ENCODE data around the gene MON2.
"Not testable (repeated sequence)": the region's sequence is repeated elsewhere in the genome, so short reads cannot be mapped to it uniquely, and the experiment has no call there.

Gene MON2

GRCh38 chr12:62468935-62469334 lies 2.3 kb downstream of the MON2 start:
- H3K4me3 ChIP-seq, result peak overlapping the region in 1 of 7 experiments; percentile 91
- H3K27ac ChIP-seq, result no peak overlapping the region

GRCh38 chr12:62469704-62470103 lies 3.1 kb downstream of the MON2 start:
- no peak overlapping the region for H3K4me3 ChIP-seq
- H3K27ac ChIP-seq, result no peak overlapping the region

GRCh38 chr12:62471734-62472133 lies 5.1 kb downstream of the MON2 start:
- Histone ChIP-seq H3K4me3 (no peak overlapping the region), H3K27ac (no peak overlapping the region)

GRCh38 chr12:62472472-62472871 lies 5.8 kb downstream of the MON2 start:
- no peak overlapping the region for H3K4me3 ChIP-seq
- no peak overlapping the region for H3K27ac ChIP-seq

GRCh38 chr12:62481843-62482540 lies 15.4 kb downstream of the MON2 start:
- Histone ChIP-seq H3K27ac (no peak overlapping the region), H3K4me3 (no peak overlapping the region)

GRCh38 chr12:62482769-62483168 lies 16.1 kb downstream of the MON2 start:
- no peak overlapping the region for H3K4me3 ChIP-seq
- H3K27ac ChIP-seq, result no peak overlapping the region

GRCh38 chr12:62484233-62484632 lies 17.6 kb downstream of the MON2 start:
- Histone ChIP-seq H3K27ac (no peak overlapping the region), H3K4me3 (no peak overlapping the region)

GRCh38 chr12:62505786-62506185 lies 39.2 kb downstream of the MON2 start:
- no peak overlapping the region for H3K27ac ChIP-seq
- H3K4me3 ChIP-seq, result no peak overlapping the region

- no peak overlapping the region for H3K4me3 ChIP-seq
- H3K27ac ChIP-seq, result no peak overlapping the region
Observed at GRCh38 chr12:62512901-62513300, 46.3 kb downstream of the MON2 start.

- not testable (repeated sequence) for H3K4me3 ChIP-seq, H3K27ac ChIP-seq
Observed at GRCh38 chr12:62514080-62514479, 47.5 kb downstream of the MON2 start.

- Histone ChIP-seq H3K4me3 (no peak overlapping the region), H3K27ac (no peak overlapping the region)
Observed at GRCh38 chr12:62516927-62517326, 50.3 kb downstream of the MON2 start.

- no peak overlapping the region for H3K27ac ChIP-seq
- H3K4me3 ChIP-seq, result no peak overlapping the region
Observed at GRCh38 chr12:62517887-62518286, 51.3 kb downstream of the MON2 start.

- H3K27ac ChIP-seq, result no peak overlapping the region
- no peak overlapping the region for H3K4me3 ChIP-seq
Observed at GRCh38 chr12:62519043-62519442, 52.4 kb downstream of the MON2 start.

GRCh38 chr12:62520361-62520760 lies 53.7 kb downstream of the MON2 start:
- no peak overlapping the region for H3K27ac ChIP-seq
- no peak overlapping the region for H3K4me3 ChIP-seq

GRCh38 chr12:62522984-62523383 lies 56.4 kb downstream of the MON2 start:
- H3K27ac ChIP-seq, result no peak overlapping the region
- no peak overlapping the region for H3K4me3 ChIP-seq

GRCh38 chr12:62523619-62524018 lies 57.0 kb downstream of the MON2 start:
- no peak overlapping the region for H3K27ac ChIP-seq
- no peak overlapping the region for H3K4me3 ChIP-seq

- Histone ChIP-seq H3K27ac (peak overlapping the region in 1 of 21 experiments; percentile 14), H3K4me3 (no peak overlapping the region)
Observed at GRCh38 chr12:62525271-62525670, 58.6 kb downstream of the MON2 start.

- no peak overlapping the region for H3K27ac ChIP-seq
- no peak overlapping the region for H3K4me3 ChIP-seq
Observed at GRCh38 chr12:62530596-62530995, 64.0 kb downstream of the MON2 start.

- Histone ChIP-seq H3K27ac (no peak overlapping the region), H3K4me3 (no peak overlapping the region)
Observed at GRCh38 chr12:62532333-62532732, 65.7 kb downstream of the MON2 start.

- Histone ChIP-seq H3K4me3 (no peak overlapping the region), H3K27ac (no peak overlapping the region)
Observed at GRCh38 chr12:62533087-62533754, 66.6 kb downstream of the MON2 start.

GRCh38 chr12:62533755-62534107 lies 67.1 kb downstream of the MON2 start:
- no peak overlapping the region for H3K4me3 ChIP-seq

GRCh38 chr12:62536546-62536945 lies 69.9 kb downstream of the MON2 start:
- Histone ChIP-seq H3K27ac (no peak overlapping the region), H3K4me3 (no peak overlapping the region)

More at GRCh38 chr12:62533755-62534107, 67.1 kb downstream of the MON2 start:
- H3K27ac ChIP-seq, result no peak overlapping the region
